Activated gamma-delta T cell (primary cell): ENCODE results near the gene IL31RA.
"Not testable (repeated sequence)": the region's sequence is repeated elsewhere in the genome, so short reads cannot be mapped to it uniquely, and the experiment has no call there.

ENCODE experiments used
- DNase-seq: peaks from one replicate; lab custom pipeline; 2025; lab: John Stamatoyannopoulos, UW

Gene IL31RA

DNA sequence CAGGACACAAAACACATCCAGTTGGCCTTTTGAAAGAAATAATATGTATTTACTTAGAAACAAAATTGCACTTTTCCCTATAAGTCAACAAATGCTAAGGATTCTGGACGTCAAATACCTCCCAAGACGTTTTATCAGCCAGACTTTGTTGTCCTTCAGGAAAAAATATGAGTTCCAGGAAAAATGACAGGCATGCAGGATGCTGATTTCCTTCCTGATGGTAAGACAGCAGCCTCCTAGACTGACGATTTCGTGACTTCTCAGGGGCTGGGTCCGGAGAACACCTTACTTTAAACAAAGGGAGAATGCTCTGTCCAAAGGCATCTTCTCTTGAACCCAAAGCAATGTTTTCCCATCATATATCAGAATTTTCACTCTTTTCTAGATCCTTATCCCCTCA, 74.6 kb downstream of the IL31RA start:
- DNase-seq = no peak

DNA sequence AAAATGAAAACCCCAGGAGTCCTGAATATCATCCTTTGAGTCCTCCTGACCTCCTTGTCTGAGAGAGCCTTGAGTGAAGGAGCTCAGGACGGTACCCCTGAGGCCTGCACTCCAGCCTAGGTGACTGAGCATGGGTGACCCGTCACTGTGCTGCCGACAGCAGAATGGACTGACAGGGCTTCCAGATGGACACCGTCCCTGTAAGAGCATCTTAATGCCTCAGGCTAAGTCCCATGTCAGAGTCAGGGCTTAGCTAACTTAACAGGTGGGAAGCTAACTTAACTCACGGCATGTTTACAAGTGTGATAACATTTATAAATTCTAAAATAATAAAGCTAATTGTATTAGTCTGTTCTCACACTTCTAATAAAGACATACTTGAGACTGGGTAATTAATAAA, 75.3 kb downstream of the IL31RA start:
- no peak for DNase-seq

DNA sequence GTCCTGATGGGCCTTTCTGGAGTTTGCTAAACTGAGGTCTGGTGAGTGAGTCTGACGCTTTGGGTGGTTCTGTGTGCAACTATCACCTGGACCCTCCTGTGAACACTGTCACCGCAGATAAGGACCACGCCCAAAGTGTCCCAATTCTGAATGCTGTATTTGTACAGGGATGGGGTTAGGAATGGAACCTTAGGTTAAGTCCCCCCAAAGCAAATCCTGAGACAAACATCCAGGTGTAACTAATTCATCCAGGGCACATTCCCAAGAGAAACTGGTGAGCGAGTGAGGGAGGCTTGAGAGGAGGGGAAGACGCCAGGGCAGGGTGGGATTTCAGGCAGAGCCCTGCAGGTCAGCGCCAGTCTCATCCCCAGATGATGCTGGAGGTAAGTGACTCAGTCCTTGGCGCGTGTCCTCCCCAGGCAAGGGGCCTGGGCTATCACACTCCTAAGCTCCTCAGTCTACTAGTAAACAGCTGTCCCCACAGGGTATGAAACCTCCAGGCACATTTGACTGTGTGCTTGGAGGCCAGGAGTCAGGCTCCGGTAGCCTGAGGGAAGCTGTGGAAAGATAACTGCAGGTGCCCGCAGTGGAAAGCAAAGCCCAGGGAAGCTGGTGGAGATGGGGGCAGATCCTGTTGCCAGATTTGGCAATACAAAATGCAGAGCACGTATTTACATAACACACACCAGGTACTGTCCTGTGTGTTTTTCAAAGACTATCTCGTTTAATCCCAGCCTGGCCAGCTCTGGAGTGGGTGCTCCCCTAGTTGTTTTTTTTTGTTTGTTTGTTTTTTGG, 76.9 kb downstream of the IL31RA start:
- DNase-seq = no peak

DNA sequence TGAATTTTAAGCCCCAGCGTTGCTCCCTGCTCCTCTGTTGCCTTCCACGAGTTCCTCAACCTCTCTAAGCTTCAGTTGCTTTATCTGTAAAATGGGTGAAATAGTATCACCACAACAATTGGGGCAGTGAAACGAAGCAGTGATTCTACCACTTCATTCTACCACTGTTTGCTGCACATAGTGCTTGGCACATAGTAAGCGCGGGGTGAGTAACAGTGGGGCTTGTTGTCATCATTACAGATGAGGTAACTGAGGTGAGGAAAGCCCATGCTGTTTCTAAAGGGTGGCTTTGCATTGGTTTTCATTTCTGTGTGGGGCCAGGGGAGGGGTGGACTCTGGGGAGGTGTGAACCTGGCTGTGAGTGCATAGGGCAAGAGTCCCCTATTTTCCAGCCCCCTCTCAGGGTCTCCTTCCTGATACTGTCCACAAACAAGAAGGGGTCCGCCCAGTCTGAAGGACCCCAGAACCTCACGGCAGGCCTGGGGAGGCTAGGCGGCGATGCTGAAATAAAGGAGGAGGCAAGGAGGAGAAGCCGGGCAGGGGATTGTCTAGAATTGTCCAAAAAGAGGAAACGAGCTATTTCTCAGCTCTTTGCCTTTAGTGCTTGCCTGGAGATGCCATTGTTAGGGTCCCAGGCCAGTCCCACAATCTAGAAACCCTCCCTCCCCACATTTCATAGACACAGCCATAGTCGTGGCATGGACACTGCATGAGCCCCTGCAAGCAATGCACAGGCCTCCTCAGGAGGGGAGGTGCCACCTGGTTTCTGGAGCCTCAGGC, 78.1 kb downstream of the IL31RA start:
- no peak for DNase-seq

DNA sequence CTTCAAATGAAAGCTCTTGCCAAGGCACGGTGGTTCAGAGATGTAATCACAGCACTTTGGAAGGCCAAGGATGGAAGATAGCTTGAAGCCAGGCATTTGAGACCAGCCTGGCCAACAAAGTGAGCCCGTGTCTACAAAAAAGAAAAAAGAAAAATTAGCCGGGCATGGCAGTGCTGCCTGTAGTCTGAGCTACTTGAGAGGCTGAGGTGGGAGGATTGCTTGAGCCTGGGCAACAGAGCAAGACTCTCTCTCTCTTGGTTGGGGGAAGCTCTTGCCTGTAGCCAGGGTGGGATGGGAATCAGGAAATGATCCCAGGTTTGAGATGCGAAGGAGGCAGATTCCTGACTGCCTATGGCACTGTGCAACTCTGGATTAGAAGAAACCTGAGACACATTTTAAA, 81.5 kb downstream of the IL31RA start:
- no peak for DNase-seq

DNA sequence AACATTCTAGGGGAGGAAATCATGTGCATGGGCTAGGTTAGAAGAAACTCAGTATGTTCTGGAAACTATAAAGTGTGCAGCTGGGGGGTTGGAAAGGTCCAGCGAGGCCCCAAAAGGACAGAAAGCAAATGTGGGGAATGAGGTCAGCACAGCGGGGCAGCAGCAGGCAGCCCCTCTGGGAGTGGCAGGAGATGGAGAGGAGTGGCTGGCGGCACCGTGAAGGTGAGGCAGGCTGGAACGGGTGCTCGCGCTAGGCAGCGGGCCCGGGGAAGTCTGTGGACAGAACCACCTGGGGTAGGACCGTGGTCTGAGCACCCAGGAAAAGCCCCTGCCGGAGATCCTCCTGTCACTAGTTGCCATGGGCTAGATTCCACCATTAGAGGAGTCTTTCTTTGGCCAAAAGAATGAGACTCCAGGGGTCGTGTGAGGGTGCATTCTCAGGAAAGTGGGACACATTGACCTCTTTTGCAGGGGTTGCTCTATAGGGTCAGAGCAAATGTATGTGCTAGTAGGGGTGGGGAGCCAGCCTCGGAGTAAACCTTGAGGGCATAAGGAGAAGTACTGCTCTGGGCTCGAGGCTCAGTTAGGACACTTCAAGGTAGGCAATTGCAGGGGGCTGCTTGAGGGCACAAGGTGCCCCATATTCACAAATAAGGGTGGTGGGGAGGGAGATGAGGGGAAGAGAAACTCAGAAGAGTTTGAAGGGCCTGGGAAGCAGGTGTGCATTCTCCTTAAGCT, 82.4 kb downstream of the IL31RA start:
- no peak for DNase-seq

DNA sequence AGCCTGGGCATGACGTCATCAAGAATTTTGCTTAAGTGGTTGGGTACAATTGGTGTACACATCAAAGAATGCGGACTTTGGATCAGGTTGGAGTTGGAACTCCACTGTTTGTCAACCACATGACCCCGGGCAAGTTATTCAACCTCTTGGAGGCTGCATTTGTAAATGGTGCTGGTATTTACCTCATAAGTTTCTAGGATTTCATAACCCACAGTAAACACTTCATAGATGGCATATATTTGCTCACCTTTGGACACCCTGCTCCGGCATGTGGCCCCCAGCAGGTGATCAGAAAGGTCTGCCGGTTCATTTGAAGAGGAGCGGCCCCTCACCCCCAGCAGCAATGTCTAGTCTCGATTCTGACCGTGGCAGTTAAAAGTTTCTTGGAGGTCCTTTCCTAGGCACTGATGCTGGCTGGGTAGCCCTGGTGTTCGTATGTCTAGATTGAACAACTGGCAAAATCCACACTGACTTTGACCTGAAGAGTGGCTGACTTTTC, 83.0 kb downstream of the IL31RA start:
- DNase-seq = no peak

DNA sequence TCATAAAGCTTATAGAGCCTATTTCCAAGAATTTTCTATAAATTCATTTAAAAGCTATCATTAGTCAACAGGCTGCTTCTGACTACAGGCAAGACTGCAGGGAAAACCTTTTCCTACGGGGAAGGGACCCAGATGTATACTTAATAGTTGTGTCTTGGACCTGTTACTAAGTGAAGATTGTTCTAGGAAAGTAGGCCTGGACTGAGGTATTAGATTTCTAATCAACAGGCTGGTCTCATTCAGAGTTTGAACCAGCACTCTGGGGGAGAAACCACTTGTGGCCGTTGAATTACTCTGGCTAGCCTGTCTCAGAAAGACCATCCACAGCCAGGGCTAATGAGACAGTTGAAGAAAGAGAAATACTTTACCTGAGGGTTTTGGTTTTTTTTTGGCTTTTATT, 83.6 kb downstream of the IL31RA start:
- no peak for DNase-seq

DNA sequence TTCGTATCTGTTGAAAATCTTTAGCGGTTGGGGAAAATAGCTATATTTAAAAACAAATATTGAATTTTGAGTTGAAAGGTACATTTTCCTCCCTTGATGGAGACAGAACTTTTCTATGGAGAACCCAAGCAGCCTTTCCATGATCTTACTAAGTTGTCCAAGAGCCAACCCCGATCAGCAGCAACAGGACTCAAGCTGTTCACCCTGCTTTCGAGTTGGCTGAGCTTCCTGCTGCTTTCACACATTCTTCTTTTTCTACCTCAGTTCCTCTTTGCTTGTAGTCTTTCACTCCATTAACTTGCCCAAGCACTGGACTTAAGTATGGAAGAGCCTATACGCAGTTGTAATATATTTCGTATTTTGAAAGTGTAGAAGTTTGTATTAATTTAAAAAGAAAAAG, 84.2 kb downstream of the IL31RA start:
- DNase-seq = no peak

DNA sequence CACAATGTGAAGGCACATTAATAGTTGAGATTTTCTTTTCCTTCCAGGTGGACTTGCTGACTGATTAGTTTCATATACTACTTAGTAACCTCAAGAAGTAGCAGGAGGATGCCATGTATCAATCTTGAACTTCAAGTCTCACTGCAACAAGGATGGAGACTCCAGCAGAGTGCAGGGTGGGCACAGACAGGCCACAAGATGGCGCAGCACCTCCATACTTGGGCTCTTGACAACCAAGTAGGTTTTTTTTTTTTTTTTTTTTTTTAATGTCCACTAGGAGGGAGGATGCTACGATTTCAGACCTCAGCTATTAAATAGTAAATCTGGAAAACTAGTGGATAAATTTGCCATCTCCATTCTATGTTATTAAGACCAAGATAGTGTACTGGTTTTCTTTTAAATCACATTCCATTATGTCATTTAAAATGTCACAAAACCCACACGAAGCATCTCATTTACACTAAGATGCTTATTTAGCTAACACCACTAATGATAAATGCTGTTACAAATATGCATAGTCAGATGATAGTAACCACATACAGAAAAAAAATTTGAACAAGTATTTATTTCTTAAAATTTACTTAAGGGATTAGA, 85.0 kb downstream of the IL31RA start:
- no peak for DNase-seq

DNA sequence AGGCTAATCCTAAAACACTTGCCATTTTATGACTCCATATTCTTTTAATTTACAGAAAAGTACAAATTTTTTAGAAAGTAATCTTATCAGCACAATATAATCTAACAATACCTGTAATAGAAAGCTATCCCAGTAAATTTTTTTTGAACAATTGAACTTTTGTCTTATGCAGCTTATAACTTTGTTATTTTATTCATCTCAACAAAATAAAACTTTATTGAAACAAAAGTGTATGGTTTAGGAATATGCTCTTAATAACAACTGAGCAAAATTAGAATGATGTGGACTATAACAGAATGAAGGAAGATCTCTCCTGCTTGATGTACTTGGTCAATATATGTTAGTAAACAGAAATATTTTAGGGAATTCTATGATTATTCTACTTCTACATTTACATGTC, 86.4 kb downstream of the IL31RA start:
- not testable (repeated sequence) for DNase-seq

DNA sequence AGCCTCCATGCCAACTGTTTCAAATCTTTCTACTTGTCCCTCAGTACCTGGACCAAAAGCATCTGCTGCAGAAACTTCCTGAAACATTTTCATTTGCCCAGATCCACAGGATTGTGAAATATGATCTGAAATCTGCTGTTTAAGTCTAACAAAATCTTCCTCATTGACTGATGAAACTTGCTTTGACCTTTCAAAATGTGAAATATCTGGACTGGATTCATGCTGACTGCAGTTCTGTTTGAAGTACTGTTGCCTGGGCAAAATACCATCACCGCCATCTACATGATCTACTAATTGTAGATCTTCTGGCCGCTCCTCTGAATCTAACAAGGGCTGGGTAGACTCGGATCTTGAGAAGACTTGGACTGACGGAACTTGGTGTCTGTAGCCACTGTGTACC, 90.0 kb downstream of the IL31RA start:
- DNase-seq = not testable (repeated sequence)

DNA sequence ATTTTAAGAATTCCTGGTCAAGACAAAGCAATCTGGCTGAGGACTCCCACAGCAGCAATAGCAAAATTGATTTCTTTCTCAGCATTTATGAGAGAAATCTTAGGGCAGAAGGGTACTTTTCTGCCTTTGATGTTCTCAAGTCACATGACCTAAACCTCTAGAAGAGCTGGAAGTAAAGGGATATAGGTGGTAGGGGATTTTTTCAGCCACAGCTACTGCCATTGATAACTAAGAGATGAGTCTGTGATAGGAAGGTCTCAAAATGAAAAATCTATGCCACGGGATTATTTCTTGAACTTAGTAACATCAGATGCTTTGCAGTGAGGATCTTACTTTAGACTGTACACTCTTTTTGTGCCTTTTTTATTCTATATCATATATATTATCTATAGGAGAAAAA, 108.1 kb downstream of the IL31RA start:
- no peak for DNase-seq

DNA sequence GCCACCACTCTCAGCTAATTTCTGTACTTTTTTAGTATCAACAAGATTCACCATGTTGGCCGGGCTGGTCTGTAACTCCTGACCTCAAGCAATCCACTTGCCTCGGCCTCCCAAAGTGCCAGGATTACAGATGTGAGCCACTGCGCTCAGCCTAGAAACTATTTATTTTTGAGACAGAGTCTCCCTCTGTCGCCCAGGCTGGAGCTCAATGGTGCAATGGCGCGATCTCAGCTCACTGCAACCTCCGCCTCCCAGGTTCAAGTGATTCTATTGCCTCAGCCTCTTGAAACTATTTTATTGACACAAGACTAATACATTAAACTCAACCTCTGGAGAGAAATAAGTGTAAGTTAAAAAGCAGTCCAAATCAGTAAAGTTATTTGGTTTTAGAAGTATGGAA, 109.6 kb downstream of the IL31RA start:
- DNase-seq = no peak

DNA sequence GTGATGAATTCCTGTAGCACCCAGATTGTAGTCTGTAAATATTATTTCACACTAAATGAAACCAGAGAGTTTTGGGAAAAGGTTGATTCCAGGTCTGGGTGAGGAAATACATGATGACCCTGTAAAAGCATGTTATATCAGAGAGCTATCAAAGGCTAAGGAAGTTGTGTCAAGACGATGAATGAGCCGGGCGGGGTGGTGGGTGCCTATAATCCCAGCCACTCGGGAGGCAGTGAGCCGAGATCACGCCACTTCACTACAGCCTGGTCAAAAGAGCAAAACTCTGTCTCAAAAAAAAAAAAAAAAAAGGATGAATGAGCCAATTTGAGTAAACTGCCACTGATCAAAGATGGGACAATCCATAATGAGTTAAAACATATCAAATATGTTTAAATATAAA, 114.4 kb downstream of the IL31RA start:
- DNase-seq = no peak

DNA sequence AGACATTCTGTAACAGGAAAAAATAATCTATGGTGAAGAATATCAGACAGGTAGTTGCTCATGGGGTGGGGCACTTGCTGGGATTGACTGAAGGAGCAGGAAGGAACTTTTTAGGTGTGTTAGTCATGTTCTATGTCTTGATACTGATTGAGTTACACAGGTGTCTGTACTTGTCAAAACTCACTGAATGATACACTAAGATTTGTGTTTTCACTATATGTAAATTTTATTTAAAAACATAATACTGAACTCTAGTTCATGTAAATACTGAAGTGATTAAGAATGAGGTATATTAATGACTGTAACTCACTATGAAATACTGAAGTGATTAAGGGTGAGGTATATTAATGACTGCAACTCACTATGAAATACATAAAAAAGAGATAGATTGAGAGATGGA, 115.1 kb downstream of the IL31RA start:
- DNase-seq = no peak

DNA sequence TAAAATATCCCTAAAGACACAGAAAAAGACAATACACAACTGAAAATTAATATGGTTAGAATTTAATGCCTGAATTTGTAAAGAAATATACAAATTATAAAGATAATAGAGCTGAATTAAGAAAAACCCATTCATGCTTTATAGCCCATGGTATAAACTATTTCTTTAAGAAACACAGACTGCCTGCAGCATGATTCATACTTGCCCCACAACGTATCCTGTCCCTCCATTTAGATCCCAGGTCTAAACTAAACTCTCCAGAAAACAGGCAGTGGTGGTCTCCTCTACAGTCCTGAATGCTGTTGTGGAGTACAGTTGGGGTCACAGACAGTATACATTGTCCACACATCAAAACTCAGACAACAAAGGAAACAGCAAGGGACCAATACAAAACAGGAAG, 118.8 kb downstream of the IL31RA start:
- DNase-seq = no peak
